ENCODE results near the gene ARMC10.
"Not testable (repeated sequence)": the region's sequence is repeated elsewhere in the genome, so short reads cannot be mapped to it uniquely, and the experiment has no call there.

The ARMC10 gene

DNA sequence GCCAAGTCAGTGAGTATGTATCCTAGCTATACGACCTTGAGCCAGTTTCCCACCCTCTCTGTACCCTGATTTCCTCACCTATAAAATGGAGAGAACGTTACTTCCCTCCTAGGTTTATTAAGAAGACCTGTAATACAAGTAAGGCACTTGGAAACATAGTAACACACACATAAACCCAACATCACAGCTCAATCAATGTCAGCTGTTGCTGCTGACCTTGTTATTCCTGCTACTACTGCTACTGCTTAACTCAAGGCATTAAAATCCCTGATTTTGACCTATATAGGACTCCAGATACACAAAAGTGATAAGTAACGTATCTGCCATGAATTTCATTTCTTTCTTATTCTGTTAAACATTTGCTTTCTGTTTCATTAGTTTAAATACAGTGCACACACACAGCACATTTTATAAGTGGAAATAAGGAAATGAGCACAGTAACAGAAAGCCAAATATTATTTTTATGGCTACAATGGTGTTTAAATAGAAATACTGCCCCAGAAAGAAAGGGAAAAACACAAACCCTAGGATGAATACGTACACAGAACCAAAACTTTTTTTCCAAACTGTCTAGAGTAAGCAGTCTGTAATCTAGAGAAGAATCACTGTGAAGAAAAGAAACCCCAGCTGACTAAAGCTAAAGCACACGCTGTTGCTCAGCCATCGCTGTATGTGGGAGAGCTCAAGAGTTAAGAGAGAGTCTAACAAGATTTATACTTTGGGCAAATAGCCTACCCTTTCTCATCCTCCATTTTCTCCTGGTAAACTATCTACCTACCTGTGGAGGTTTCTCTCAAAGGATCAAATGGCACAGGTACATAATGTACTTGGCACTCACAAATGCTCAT, 55.0 kb downstream of the ARMC10 start:
- DNase-seq = no peak

DNA sequence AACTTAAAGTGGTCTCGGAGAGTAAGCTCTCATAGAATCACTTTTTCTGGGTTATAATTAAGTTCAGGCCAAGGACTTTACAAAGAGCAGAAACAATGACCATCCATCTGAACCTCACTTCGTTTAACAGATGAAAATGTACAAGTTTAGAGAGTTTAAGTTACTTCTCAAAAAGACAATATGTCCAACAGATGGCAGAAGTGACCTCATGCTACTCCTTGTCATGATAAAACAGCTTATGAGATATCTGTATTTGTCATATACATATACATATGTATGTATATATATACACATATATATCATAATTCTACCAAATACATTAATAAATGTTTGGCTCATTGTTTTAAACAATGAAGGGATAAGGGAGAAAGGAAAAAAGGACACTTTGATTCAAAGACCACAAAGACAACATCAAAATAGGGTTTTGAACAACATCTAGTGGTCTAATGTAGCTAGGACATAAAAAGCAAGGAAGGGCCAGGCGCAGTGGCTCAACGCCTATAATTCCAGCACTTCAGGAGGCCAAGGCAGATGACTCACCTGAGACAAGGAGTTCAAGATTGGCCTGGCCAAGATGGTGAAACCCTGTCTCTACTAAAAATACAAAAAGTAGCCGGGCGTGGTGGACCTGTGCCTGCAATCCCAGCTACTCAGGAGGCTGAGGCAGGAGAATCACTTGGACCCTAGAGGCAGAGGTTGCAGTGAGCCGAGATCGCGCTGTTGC, 56.1 kb downstream of the ARMC10 start:
- DNase-seq = no peak

DNA sequence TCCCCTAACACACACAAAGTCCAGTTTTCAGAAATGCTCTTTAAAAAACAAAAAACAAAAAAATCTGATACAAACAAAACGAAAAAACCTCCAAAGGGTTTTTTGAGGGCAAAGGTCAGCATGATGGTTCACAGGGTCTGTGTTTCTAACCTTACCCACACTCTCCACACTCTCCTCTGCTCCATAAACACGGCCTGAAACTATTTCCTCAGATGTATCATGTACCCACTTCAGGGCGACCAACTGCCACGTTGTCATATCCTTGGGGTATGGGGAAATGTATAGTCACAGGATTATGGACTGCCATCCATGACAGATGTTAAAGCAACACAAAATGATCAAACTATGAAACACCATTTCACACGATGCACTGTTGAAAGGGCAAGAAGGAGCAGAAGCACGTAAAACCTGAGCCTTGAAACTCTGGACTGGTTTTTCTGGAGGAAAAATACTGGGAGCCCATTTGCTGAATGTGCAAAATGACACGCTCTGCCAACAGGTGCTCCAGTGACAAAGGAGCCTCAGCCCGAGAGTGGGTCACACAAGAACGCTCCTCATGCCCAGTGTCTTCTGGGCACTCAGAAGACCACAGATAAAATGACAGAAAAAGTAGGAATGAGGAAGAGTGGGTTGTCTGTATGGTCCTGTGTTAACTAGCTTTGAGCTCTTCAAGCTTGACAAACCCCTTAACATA, 58.2 kb downstream of the ARMC10 start:
- DNase-seq = no peak

DNA sequence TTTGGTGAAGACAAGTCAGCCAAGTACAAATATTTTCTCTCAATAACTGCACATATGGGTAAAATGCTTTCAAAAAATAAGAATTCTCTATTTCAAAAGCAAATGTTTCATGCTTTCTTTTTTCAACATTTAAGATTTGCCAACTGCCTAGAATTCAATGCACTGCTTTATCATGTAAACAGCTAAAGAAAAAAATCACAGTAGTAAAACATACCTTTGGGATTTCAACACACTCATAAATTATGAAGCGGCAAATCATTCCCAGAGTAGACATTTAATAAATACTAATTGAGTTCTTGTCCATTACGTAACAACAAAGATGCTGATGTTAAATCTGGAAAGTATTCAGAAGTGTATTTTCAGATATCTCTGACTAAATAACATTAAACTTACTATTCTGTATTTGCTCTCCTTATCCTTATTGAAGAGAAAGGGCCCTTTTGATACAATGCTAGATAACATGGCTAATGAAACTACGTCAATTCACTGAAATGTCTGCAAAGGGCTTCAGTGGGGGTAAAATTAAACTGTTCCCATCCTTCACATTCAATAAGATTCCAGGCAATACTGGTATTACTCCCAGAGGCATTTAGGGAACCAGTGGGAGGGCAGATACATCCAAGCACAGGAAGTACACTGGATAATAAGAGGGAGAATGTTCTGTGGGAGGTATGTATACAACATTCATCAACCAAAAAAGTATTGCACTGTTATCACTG, 60.1 kb downstream of the ARMC10 start:
- DNase-seq = no peak

DNA sequence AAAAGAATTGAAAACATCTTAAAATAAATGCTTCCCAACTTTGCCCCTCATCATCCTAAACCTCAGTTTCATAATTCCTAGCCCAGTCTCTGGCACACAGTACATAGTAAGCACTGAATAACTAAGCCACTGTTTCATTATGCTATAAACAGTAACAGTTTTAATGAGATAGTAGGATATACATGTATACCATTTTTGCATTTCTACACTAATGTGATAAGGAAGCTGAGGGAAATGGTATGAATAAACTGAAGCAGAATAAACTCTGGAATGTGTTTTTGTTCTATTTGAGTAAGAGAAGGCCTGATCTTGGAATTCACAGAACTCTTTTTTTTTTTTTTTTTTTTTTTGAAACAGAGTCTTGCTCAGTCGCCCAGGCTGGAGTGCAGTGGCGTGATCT, 65.1 kb downstream of the ARMC10 start:
- no peak for DNase-seq

DNA sequence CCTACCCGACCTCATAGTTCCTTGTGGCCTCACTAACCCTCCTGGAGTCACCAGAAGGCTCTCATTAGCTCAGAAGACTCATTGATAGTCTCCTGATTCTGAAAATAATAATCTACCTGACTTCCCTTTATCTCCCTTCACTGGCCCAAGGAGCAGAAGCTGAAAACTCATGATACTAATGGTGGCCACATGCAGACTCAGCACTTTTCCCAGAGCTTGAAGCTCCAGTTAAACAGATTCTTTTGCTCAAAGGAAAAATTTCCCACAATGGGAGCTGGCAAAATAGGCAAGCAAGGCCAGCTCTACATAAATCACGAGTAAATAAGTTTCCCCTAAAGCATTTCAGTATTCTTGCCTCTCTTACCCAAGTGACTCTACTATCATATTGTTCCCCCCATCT, 65.7 kb downstream of the ARMC10 start:
- DNase-seq = no peak

DNA sequence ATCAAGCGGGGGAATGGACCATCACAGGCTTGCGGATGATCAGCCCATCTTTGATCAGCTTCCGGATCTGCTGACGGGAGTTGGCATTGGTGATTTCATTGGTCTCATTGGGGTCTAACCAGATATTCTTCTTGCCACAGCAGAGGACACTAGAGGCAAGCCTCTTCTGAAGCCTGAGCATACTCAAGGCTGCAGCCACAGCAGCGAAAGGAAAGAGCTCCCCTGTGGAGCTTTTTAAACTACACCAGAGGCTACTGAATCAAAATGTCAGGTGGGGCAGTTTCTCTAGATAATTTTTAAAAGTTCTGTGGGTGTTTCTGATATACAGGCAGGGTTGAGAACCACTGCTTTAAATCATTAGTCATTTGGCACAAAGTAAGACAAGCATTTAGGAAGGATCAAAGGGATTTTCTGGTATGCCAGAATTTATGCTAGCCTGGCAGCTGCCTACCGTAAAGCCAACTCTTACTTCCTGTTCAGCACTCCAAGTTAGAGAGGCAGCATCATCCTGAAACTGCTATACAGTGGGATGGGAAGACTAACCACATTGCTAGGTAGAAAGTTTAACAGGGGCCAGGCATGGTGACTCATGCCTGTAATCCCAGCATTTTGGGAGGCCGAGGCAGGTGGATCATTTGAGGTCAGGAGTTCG, 66.9 kb downstream of the ARMC10 start:
- no peak for DNase-seq

DNA sequence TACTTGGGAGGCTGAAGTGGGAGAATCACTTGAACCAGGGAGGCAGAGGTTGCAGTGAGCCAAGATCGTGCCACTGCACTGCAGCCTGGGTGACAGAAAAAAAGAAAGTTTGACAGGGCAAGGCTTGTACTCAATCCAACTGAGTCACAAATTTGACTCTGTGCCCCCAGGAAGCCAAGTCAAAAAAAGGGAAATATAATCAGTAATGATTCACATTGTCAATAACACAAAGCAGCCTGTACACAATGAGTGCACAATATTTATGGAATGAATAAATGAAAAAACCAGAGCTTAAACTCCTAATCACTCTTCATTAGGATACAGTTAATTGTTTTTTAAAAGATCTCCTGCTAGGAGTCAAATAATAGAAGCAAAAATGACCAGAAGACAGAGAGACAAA, 67.6 kb downstream of the ARMC10 start:
- DNase-seq = no peak

DNA sequence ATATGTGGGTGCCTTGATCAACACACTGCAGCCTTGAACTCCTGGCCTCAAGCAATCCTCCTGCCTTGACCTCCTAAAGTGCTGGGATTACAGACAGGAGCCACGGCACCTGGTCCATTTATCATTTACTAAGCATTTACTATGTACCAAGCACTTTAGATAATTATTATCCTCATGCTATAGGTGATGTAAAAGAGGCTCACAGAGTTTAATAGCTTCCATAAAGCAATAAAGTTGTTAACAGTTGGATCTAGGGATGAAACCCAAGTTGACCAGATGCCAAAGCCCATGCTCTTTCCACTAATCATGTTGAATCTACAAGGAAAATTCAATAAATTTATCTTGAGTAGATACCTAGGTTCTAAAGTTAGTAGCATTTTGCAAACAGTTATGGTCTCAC, 68.9 kb downstream of the ARMC10 start:
- DNase-seq = no peak

DNA sequence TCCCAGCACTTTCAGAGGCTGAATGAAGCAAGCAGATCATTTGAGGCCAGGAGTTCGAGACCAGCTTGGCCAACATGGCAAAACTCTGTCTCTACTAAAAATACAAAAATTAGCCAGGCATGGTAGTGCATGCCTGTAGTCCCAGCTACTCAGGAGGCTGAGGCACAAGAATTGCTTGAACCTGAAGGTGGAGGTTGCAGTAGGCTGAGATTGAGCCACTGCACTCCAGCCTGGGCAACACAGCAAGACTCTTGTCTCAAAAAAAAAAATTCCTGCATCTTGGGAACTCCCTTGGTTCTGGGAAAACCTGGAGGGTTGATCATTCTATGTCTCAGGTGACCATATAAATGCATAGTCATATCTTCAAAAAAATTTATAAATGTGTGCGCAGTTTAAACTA, 69.8 kb downstream of the ARMC10 start:
- DNase-seq = not testable (repeated sequence)

DNA sequence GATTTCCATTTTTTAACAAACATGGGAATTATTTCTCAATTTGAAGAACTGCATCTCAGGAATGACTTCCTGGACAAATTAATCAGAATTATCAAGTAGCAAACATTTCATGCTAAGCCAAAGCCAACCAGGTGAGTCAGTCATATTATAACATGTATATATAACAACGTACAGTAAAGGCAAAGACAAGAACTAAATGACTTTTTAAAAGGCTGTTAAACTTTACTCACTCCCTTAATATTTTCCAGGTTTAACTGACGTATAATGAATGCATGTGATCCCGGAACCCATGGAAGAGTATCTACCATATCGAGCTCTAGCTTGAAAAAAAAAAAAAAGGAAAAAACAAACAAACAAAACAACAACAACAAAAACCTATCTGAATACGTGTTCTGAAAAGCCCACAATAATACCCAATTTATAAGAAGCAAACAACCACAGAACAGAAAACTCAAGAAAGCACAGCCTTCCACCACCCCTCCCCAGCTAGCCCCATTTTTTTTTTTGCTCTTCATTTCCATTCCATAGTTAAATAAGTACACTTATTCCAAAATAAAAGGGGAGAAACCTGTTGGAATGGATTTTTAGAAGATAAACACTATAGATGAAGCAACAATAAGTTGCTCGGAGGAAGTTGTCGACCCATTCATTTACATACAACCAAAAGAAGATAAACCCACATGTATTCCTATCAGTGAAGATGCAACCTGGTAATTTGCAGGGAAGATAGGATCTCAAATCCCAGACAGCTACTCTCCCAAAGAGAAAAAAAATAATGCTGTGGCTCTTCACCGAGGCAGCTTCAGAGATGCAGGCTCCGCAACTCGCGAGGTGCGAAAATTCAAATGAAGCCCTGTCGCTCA, 73.4 kb downstream of the ARMC10 start:
- no peak for DNase-seq

Data from DMS79 (cell line).